A549 treated with ZK216348 at 1 μM for 4 hours (cell line): ENCODE measurements around the gene OR51G2. TPM values are rescaled to one million over a fixed set of nuclear protein-coding genes. Genes with fewer than 3 reads are reported as not detected.

Experiments
- total RNA-seq: library from RNA; stranded (reverse); fragments of 200-300 nt; extraction: Qiagen RNA extraction; gene quantifications from 5 replicates; pipeline ENCODE4 v1.2.3, GENCODE V29; 2022; ENCODE audit warnings: low read depth

The OR51G2 gene
- total RNA-seq = not detected in 5 replicates

DNA sequence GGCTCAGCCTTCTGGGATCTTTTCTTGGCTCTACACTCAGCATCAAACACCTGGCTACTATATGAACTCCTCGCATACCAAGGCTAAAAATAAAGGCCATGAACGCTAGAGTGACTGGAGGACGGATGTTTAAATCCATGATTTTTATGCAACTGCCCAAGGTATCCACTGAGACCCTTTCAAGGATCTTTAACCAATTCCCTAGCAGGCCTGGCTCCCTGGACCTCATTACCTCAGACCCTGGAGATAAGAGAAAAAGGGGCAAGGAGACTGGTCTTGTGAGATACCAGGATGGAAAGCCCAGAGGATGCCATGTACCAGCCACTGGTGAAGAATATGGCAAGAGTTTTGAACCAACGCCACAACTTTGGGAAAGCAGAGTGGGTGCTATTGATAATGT, at the start of gene OR51G2:
TSS of gene OR51G2 (minus strand) at position 101 of the 400 bp plus-strand sequence. CDS start 3,687 bp downstream, outside the sequence.

GRCh38 chr11:4955613-4956012, 36.5 kb upstream of the OR51G2 start, which contains the start of gene OR51A2:
Gene OR51A2, minus strand, starts transcription at chr11:4955713. Its CDS starts 0 bp downstream, at chr11:4955713.

DNA sequence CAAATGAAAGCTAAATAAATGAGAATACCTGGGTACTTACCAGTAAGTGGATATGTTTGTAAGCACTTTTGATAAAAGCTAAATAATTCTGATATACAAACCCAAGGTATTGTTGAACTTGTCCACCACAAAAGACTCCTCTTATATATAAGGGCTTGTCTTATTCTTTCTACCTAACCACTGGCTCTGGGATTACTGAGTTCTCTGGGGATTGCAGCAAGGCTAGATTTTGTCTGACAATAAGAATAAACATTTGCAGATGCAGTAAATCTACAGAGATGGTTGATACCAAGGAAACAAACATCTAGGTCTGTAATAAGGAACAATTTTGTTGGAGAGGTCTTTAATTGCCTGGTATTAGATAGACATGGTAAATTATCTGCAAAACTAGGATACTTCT, 28.4 kb upstream of the OR51G2 start, which contains the start of gene OR51A4:
TSS of gene OR51A4 (minus strand) at position 101 of the 400 bp plus-strand sequence. CDS start 505 bp downstream, outside the sequence.

GRCh38 chr11:4924239-4924638, 5.1 kb upstream of the OR51G2 start, which contains the start of gene OR51G1:
Gene OR51G1, minus strand, starts transcription at chr11:4924339. Its CDS starts 0 bp downstream, at chr11:4924339.

GRCh38 chr11:4903484-4903883, 15.7 kb downstream of the OR51G2 start, which contains the start of gene OR51A7:
Gene OR51A7, plus strand, starts transcription at chr11:4903783. Its CDS starts 3,587 bp downstream, at chr11:4907370.

DNA sequence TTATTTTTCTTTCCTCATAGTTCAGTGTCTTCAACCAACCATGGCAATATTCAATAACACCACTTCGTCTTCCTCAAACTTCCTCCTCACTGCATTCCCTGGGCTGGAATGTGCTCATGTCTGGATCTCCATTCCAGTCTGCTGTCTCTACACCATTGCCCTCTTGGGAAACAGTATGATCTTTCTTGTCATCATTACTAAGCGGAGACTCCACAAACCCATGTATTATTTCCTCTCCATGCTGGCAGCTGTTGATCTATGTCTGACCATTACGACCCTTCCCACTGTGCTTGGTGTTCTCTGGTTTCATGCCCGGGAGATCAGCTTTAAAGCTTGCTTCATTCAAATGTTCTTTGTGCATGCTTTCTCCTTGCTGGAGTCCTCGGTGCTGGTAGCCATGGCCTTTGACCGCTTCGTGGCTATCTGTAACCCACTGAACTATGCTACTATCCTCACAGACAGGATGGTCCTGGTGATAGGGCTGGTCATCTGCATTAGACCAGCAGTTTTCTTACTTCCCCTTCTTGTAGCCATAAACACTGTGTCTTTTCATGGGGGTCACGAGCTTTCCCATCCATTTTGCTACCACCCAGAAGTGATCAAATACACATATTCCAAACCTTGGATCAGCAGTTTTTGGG, 37.2 kb downstream of the OR51G2 start, which contains the start of gene OR51T1:
TSS of gene OR51T1 (plus strand) at position 41 of the 641 bp plus-strand sequence. CDS start at position 41, 0 bp downstream.

Other genes with a start within 250 kb of the OR51G2 start
- not detected in 5 replicates for gene OR51E2, start 221.5 kb downstream of the OR51G2 start, total RNA-seq
- not detected in 5 replicates for gene MMP26, start 214.6 kb downstream of the OR51G2 start, total RNA-seq
- not detected in 5 replicates for gene OR51F1, start 149.4 kb downstream of the OR51G2 start, total RNA-seq
- gene OR52R1, start 115.0 kb downstream of the OR51G2 start, total RNA-seq = not detected in 5 replicates
- gene OR51F2, start 98.0 kb downstream of the OR51G2 start, total RNA-seq = not detected in 5 replicates
- gene OR51S1, start 70.1 kb downstream of the OR51G2 start, total RNA-seq = not detected in 5 replicates
- not detected in 5 replicates for gene OR51T1, start 37.5 kb downstream of the OR51G2 start, total RNA-seq
- not detected in 5 replicates for gene OR51A7, start 15.6 kb downstream of the OR51G2 start, total RNA-seq
- gene OR51G1, start 5.0 kb upstream of the OR51G2 start, total RNA-seq = not detected in 5 replicates
- not detected in 5 replicates for gene OR51A4, start 28.3 kb upstream of the OR51G2 start, total RNA-seq
- gene OR51A2, start 36.4 kb upstream of the OR51G2 start, total RNA-seq = not detected in 5 replicates
- not detected in 5 replicates for gene OR51L1, start 75.5 kb upstream of the OR51G2 start, total RNA-seq
- not detected in 5 replicates for gene OR52J3, start 127.2 kb upstream of the OR51G2 start, total RNA-seq
- not detected in 5 replicates for gene OR52E2, start 140.3 kb upstream of the OR51G2 start, total RNA-seq
- not detected in 5 replicates for gene OR52E1, start 150.2 kb upstream of the OR51G2 start, total RNA-seq
- not detected in 5 replicates for gene OR52A5, start 219.0 kb upstream of the OR51G2 start, total RNA-seq
- not detected in 5 replicates for gene OR52A1, start 235.4 kb upstream of the OR51G2 start, total RNA-seq